ENCODE measurements around the gene FDCSP. TPM values are rescaled to one million over a fixed set of nuclear protein-coding genes. Genes with fewer than 3 reads are reported as not detected.
A peak's percentile ranks its signal among the peaks of the same experiment; 100 is the strongest.
"Not testable (repeated sequence)": the region's sequence is repeated elsewhere in the genome, so short reads cannot be mapped to it uniquely, and the experiment has no call there.

FDCSP gene
- polyA plus RNA-seq (2012; ENCODE audit: insufficient read depth, insufficient read length) = not detected

DNA sequence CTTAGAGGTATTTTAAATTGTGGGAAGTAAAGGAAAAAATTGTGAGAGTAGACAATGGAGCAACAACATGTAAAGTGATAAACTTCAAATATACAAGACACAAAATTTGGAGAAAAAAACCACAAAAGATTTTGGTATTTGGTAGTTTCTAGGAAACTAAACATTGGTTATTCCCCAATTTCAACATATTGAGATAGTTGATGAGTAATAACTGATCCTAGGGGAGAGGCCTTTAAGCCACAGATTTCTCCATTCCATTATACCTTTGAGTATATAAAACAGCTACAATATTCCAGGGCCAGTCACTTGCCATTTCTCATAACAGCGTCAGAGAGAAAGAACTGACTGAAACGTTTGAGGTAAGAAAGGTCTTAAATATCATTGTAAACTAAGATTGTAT is at the start of gene FDCSP:
Gene FDCSP, plus strand, starts transcription at position 301 of the 400 bp plus-strand sequence. CDS start 5,071 bp downstream, outside the sequence.
- no peak within 1 kb of the TSS for H3K4me3 ChIP-seq (ENCODE audit: low read length)
- no peak for DNase-seq (ENCODE audit: low read depth, low spot score)

DNA sequence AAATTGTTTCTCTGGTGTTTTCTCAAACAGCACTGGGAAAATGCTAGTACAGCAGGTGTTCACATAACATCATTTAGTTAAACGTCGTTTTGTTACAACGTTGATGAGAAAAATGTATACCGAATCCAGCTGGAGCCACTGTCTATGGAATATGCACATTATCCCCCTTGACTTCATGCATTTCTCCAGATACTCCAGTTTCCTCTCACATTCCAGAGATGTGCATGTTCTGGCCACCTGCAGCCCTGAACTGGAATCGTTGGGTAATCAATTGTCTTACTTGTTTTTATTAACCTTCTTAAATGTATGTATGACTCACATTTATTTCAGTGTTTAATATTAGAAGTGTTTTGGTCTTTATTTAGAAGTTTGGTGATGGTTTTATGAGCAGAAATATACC is 48.8 kb upstream of the FDCSP start:
- no peak for DNase-seq (ENCODE audit: low read depth, low spot score)
- H3K4me3 ChIP-seq (ENCODE audit: low read length) = no peak overlapping the region

DNA sequence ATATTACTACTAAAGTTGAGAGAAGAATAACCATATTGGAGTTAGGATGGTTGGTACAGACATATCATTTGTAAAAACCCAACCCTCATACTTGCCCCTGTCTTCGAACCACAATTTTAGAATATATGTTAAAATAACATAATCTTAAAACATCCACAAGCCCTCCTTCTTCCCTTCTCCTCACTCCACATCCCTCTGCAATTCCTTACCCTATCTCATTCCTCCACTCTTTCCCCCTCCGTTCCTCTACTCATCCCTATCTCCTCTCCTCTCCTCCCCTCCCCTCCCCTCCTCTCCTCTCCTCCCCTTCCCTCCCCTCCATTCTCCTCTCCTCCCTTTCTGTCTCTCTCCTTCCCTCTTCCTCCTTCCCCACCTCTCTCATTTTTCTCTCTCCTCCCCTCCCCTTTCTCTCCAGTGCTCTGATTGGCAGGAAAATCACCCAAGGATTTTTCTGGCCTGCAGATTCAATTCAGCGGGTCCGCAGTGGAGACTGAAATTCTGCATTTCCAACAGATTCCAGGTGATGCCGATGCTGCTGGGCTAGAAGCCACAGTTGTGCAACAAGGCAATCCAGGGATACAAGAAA is 47.8 kb upstream of the FDCSP start:
- H3K4me3 ChIP-seq (ENCODE audit: low read length) = no peak overlapping the region
- no peak for DNase-seq (ENCODE audit: low read depth, low spot score)

DNA sequence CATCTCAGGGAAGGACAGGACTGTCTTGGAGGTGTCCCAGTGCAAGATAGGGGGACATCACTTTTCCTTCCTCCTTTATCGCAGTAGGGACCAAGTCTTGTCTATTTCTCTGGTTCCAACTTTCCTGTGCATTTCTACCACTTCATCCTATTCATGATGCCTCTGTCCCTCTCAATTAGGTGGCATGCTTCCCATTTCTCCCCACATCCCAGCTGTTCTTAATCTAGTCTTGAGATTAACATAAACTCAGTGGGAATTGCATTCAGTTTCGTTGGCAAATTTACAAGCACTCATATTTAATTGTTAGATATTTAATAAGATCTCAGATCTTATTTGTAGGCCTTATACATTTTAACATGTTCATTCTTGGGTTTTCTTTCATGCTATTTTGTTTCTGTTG is 46.1 kb upstream of the FDCSP start:
- no peak for DNase-seq (ENCODE audit: low read depth, low spot score)
- no peak overlapping the region for H3K4me3 ChIP-seq (ENCODE audit: low read length)

DNA sequence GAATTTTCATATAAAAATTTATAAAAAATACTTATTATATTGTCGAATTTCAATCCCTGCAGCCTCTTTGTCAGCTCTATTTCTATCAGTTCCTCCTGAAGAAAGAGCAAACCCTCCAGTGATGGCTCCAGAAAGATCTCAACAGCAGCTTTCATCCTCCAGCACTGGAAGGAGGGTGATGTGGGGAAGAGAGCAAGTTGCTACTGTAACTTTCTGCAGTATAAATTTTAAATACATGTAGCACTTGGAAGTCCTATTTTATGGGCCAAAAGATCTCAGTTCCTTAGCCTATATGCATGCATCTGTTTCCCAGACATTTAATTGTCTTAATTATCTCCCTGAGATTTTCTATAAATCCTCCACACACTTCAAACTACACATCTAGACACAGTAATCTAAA is 44.1 kb upstream of the FDCSP start:
- DNase-seq (ENCODE audit: low read depth, low spot score) = no peak
- H3K4me3 ChIP-seq (ENCODE audit: low read length) = no peak overlapping the region

DNA sequence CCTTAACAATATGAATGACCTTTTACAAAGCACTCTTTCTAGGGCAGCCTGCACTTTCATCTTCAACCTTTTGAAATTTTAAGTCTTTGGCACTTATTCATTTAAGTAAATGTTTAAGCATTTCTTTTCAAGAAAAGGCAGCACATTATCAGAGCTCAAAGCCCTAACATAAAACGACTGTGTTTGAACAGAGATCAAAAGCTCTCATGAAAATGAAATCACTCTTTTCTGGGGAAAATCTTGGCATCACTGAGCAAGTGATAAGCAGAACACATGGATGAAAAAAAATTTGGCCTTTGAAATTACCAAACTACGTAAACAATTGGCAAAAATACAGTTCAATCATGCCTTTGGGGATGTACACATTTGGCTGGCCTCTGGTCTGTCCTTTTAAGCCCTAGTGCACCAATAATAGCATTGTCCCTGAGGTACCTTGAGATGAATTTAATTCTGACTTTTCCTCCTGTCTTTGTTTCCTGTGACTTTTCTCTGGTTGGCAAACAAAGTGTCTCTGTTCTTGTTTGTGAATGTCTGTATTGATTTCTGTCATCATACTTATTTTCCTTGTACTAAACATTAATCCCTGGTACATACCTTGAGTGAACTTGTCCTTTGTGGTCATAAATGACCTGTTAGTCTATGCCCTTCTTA is 43.3 kb upstream of the FDCSP start:
- H3K4me3 ChIP-seq (ENCODE audit: low read length) = no peak overlapping the region
- DNase-seq (ENCODE audit: low read depth, low spot score) = no peak

DNA sequence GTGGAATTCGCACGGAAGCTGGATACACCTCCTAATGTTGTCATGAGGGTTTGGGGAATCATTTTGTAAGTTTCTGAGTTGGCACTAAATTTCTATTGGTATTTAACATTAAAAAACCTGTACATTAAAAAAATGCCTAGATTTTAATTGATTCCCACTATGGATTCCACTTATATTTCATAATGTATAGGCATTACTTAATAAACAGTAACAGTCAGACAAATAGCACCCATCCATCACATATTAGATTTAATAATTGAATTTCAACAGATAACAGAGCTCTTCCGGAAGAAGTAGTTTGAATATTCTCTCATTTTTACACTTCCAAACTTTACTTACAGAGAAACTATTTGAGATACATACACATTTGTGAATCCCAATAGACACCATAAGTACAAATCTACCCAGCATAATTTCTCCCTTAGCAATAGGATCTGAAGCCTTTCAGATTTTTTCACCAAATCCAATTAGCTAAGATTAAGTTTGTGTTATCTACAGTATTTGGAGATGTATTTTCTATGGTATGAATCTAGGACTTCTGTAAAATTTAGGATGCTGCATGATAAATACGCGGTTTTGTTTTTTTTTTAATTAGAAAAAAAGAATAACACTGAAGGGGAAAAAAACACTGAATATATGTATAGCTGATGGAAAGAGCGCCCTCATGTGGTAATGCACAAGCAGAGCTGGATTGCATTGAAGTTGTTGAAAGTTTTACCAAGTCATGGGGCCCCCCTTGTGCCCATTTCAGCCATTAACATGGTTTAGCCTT is 42.6 kb upstream of the FDCSP start:
- H3K4me3 ChIP-seq (ENCODE audit: low read length) = no peak overlapping the region
- peak; percentile 58 for DNase-seq (ENCODE audit: low read depth, low spot score)

DNA sequence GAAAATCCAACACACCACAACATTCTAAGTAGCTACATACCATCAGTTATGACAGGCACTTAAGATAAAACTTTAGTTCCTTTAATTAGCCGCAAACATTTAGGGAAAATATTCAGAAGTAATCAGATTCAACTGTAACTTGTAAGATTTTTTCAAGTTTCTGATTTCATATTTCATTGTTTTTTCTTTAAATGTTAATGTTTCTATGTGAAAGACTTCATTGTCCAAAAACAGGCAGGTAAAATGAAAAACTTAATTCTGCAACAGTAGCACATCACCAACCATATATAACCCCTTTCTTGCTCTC is 42.0 kb upstream of the FDCSP start:
- H3K4me3 ChIP-seq (ENCODE audit: low read length) = no peak overlapping the region
- DNase-seq (ENCODE audit: low read depth, low spot score) = no peak

DNA sequence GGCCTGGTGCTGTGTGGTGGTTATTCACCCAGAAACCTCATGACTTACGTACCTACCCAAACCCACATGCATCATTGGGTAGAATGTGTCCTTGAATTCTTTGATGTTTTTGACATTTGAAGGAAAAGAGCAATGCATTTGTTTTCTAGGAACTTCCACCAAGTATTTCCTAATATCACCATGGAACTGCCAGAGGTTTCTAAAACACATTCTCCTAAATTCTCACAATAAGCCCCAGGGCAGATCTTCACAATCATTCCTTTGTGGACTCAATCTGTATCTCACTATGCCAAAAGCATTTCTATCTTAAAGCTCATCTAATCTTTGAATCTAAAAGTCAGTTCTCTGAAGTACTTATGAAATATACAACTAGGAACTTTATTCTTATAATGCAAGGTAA is 38.7 kb upstream of the FDCSP start:
- H3K4me3 ChIP-seq (ENCODE audit: low read length) = no peak overlapping the region
- no peak for DNase-seq (ENCODE audit: low read depth, low spot score)

DNA sequence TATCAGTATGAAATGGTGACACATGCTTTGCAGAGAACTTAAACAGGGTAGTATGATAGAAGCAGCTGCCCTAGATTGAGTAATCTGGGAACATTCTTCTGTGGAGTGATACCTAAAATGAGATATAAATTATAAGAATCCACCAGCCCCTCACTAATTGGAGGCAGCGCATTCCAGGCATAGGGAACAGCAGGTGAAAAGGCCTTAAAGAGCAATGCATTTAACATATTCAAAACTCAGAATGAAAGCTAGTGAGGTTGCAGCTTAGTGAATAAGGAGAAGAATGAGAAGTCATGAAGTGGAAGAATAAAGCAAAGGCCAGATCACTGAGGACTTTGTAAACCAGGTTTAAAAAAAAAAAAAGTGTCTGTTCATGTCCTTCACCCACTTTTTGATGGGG is 35.3 kb upstream of the FDCSP start:
- no peak for DNase-seq (ENCODE audit: low read depth, low spot score)
- H3K4me3 ChIP-seq (ENCODE audit: low read length) = no peak overlapping the region

DNA sequence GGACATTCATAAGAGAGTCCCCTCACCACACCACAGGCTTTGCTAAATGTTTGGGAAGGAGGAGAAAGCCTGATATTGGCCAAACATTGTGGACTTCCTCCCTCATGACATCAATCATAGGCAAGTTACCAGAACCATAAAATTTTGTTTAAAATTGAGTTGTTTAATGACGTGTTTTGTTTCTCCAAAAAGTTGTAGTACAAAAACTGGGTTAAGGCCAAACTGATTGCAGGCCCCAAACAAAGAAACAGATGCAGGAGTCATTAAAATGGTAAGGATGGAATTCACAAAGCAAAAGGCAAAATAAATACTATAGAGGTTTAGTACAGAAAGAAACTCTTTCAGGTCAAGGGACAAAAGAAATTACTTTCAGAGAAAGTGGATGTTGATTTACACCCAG is 34.3 kb upstream of the FDCSP start:
- no peak overlapping the region for H3K4me3 ChIP-seq (ENCODE audit: low read length)
- DNase-seq (ENCODE audit: low read depth, low spot score) = no peak

DNA sequence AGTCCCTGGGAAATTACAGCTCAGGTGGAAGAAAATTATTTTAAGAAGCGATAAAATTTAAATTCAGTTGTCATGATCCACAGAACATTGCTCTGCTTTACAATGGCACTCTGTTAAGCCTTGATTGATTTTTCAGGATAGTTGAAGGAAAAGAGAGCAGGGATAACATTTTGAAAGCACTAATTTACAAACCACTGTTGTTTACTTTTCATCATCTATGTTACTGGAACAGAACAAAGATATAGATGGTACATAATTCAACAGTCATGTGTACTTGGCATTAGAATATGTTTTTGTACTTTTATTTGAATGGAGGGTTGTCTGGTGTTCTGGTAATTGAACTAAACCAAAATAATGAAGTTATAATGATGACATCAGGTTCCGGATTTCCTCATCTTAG is 33.0 kb upstream of the FDCSP start:
- no peak for DNase-seq (ENCODE audit: low read depth, low spot score)

DNA sequence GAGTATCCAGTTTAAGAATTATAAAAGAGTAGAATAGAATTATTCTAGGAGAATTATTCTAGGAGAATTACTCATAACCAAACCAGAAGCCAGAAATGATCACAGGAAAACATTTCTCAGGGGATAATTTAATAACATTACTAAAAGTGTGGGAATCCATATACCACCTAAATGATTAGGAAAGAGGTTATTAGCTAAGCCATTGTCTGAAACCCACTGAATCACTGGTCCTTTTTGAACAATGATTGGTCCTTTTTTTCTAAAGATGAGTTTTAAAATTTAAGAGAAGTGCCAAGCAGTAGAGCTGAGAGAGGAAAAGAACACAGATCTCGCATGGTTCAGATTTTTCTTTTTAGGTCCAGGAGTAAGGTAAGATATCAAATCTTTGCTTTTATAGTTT is 30.5 kb upstream of the FDCSP start, which contains the start of gene ODAM:
Gene ODAM, plus strand, starts transcription at position 301 of the 400 bp plus-strand sequence. CDS start 819 bp downstream, outside the sequence.
- DNase-seq (ENCODE audit: low read depth, low spot score) = no peak
- no peak within 1 kb of the TSS for H3K4me3 ChIP-seq (ENCODE audit: low read length)

More for the DNA sequence above, 33.0 kb upstream of the FDCSP start:
- no peak overlapping the region for H3K4me3 ChIP-seq (ENCODE audit: low read length)

DNA sequence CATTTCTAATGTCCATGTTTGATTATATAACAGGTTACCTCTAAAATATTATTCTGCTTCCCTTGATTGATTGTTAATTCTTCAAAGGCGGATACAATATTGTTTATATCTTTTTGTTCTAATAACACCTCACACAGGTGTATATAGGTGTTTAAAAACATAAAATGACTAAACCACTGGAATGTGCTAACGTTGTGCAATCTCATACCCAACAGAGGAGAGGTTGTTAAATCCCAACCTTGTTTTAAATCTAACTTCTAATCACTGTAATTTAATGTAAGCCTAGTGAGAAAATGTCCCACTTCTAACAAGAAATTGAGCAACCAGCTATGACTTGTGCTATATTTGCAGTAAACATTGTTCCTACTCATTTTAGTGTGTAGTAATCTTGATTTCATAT is 29.1 kb upstream of the FDCSP start:
- DNase-seq (ENCODE audit: low read depth, low spot score) = no peak
- no peak overlapping the region for H3K4me3 ChIP-seq (ENCODE audit: low read length)

DNA sequence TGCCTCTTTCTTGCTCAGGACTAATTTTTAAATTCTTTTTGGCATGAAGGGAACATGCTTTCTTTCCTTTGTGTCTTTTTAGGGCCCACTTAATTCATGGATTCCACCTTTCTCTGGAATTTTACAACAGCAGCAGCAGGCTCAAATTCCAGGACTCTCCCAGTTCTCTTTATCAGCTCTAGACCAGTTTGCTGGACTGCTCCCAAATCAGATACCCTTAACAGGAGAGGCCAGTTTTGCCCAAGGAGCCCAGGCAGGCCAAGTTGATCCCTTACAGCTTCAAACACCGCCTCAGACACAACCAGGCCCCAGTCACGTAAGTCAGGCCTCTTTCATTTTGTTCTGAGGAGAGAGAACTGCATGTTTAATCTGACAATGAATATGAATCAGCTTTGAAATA is 28.1 kb upstream of the FDCSP start:
- no peak overlapping the region for H3K4me3 ChIP-seq (ENCODE audit: low read length)
- no peak for DNase-seq (ENCODE audit: low read depth, low spot score)

DNA sequence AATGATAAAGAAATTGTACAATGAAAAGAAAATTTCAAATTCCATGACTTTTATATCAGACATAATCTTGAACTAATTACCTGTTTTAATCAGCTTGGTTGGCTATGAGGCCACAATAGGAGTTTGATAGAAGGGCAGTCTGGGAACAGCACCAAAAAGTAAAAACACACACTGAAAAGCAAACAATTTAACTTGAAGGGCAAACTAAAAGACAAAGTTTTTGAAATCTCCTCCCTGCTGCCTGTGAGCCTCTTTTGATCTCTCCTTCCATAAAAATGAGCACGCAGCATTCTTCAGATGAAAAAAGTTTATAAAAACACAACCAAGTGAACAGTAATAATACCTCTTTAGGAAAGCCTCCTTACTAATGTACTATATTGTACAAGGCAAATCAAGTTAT is 22.3 kb upstream of the FDCSP start:
- H3K4me3 ChIP-seq (ENCODE audit: low read length) = no peak overlapping the region
- DNase-seq (ENCODE audit: low read depth, low spot score) = no peak

DNA sequence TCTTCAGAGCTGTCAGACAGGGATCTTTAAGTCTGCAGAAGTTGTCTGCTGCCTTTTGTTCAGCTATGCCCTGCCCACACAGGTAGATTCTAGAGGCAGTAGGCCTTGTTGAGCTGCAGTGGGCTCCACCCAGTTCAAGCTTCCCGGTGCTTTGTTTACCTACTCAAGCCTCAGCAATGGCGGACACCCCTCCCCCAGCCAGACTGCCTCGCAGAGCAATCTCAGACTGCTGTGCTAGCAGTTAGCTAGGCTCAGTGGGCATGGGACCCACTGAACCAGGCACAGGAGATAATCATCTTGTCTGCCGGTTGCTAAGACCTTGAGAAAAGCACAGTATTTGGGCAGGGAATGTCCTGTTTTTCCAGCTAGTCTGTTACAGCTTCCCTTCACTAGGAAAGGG is 13.2 kb upstream of the FDCSP start:
- H3K4me3 ChIP-seq (ENCODE audit: low read length); DNase-seq (ENCODE audit: low read depth, low spot score): not testable (repeated sequence)

DNA sequence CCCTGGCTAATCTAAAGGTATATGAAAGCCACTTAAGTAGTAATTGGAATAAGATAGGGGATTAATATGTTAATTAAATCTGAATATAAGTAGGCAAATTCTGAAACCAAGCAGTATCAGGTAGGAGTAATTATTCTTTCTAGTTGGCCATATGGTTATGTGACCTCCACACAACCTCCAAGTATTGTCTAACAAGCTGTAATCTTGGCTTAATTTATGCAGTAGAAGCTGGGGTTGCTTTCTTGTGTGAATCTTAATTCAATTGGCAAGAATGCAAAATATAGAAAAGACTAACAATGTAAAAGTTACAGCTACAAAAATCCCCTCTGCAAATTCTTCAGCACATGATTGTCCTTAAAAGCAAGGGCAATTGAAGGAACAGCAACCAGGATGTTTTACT is 9.8 kb upstream of the FDCSP start:
- H3K4me3 ChIP-seq (ENCODE audit: low read length); DNase-seq (ENCODE audit: low read depth, low spot score): not testable (repeated sequence)

DNA sequence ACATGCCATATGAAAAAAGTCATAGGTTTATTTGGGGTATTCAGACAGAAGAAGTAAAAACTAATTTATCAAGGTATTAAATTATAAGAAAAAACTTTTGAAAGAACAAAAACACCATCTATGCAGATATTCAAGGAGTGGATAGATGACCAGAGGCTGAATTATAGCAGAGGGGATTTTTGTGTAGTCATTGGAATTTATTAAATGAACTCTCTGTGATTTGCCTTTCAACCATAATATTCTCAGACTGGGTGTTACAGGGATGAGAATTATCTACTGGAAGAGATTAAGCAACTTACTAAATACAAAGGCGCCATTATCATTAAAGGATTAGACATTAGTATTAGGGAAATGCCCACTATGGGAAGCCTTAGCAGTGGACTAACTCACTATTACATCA is 9.4 kb upstream of the FDCSP start:
- not testable (repeated sequence) for DNase-seq (ENCODE audit: low read depth, low spot score); H3K4me3 ChIP-seq (ENCODE audit: low read length)

DNA sequence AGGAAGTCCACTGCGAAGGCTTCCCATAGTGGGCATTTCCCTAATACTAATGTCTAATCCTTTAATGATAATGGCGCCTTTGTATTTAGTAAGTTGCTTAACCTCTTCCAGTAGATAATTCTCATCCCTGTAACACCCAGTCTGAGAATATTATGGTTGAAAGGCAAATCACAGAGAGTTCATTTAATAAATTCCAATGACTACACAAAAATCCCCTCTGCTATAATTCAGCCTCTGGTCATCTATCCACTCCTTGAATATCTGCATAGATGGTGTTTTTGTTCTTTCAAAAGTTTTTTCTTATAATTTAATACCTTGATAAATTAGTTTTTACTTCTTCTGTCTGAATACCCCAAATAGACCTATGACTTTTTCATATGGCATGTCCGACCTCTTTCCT is 4.5 kb upstream of the FDCSP start:
- DNase-seq (ENCODE audit: low read depth, low spot score); H3K4me3 ChIP-seq (ENCODE audit: low read length): not testable (repeated sequence)

Data from Jurkat, Clone E6-1 (cell line).